Sigmoid colon (tissue), 7 donors: Measurements from ENCODE around the gene CLEC4C. TPM values are rescaled to one million over a fixed set of nuclear protein-coding genes. Genes with fewer than 3 reads are reported as not detected.
"Not testable (repeated sequence)": the region's sequence is repeated elsewhere in the genome, so short reads cannot be mapped to it uniquely, and the experiment has no call there.

Experiments
- DNase-seq: peaks from one replicate; pipeline ENCODE4 v3.0.0-alpha.2; 2019
- H3K27ac ChIP-seq, 4 donors: fragments of 200-600 bp; sonication (generic); one replicate each; pipeline ENCODE4 v1.5.1; 2016 to 2019; ENCODE audit warnings: mild to moderate bottlenecking in 1 of 4
- H3K27me3 ChIP-seq, 3 donors: fragments of 200-600 bp; sonication (generic); one replicate each; pipeline ENCODE4 v1.5.1; 2019; ENCODE audit warnings: mild to moderate bottlenecking in 1 of 3
- H3K36me3 ChIP-seq, 4 donors: fragments of 200-600 bp; sonication (generic); one replicate each; pipeline ENCODE4 v1.5.1; 2016 to 2019
- H3K4me1 ChIP-seq, 4 donors: fragments of 200-600 bp; sonication (generic); one replicate each; pipeline ENCODE4 v1.5.1; 2017 to 2019
- H3K4me3 ChIP-seq, 4 donors: fragments of 200-600 bp; sonication (generic); one replicate each; pipeline ENCODE4 v1.5.1; 2017 to 2019; ENCODE audit warnings: mild to moderate bottlenecking in 2 of 4, moderate library complexity in 1 of 4
- H3K9me3 ChIP-seq, 4 donors: fragments of 200-600 bp in 3 of 4; sonication (generic) in 3 of 4; one replicate each; pipeline versions ENCODE4 v1.5.1 to v1.6.1; 2013 to 2019
- EP300 ChIP-seq, 4 donors: sonication (generic); formaldehyde crosslinking; IDR thresholded peaks; one replicate each; pipeline ENCODE4 v1.6.1; 2017; ENCODE audit warnings: antibody characterized with exemption in 4 of 4
- POLR2A ChIP-seq, 2 donors: fragments of 450-650 bp; IDR thresholded peaks; one replicate each; pipeline ENCODE4 v1.6.1; 2016; ENCODE audit warnings: antibody characterized with exemption in 2 of 2, mild to moderate bottlenecking in 2 of 2, moderate library complexity in 2 of 2
- POLR2AphosphoS5 ChIP-seq, 4 donors: sonication (generic); formaldehyde crosslinking; IDR thresholded peaks; one replicate each; pipeline ENCODE4 v1.6.1; 2017; ENCODE audit warnings: antibody characterized with exemption in 4 of 4
- WGBS, 2 donors: extraction: QIAGEN DNeasy Blood & Tissue Kit; methylation state at CpG; one replicate each; pipeline ENCODE4 v1.1.7; 2013; 5-methylcytosine and 5-hydroxymethylcytosine counted together
- intact Hi-C: fragments of 100-400 bp; cut with DNase I; formaldehyde crosslinking; loops from one replicate; pipeline ENCODE4 v1.15.1; 2023
- polyA plus RNA-seq, 3 donors: library from polyadenylated mRNA; stranded (reverse); fragments of 200-250 nt; gene quantifications; one replicate each; pipeline ENCODE4 v1.2.3, GENCODE V29; 2013
- total RNA-seq, 4 donors: library from RNA; depleted of rRNA; stranded (reverse); fragments of >200 nt; gene quantifications; one replicate each; pipeline ENCODE4 v1.1.0, GENCODE V29; 2016
- TF ChIP-seq, protein P1 (sequence below), 4 experiments: fragments of 450-650 bp in 3 of 4; fragments of 200-600 bp in 1 of 4; IDR thresholded peaks; one replicate each; pipeline ENCODE4 v1.5.1; 2016 to 2019; ENCODE audit warnings: antibody characterized with exemption in 4 of 4, mild to moderate bottlenecking in 3 of 4, moderate library complexity in 2 of 4
- donor health status: healthy with polysubstance abuse.
- donor health status: Bipolar disorder and iron deficiency.
- donor health status: healthy.

The CLEC4C gene, protein sequence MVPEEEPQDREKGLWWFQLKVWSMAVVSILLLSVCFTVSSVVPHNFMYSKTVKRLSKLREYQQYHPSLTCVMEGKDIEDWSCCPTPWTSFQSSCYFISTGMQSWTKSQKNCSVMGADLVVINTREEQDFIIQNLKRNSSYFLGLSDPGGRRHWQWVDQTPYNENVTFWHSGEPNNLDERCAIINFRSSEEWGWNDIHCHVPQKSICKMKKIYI
- total RNA-seq, result not detected
- polyA plus RNA-seq, result under 1 TPM in 1 of 3 donors, not detected in 2; 0.16 TPM

DNA sequence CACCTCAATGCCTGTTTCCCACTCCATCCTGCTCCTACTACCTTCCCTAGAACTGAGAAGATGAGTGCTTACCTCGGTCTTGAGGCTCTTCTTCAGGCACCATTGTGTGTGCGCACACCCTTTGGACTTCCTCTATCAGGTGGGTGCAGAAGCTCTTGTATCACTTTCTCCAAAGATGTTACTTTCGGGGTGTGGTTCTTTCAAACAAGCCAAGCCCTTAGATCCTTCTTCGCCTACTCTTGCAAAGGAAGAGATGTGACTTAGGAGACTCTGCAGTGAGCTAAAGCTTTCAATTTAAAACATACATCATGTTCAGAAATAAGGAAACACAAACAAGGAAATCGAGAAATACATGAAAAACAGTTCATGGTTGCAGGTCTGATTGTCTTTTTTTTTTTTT is at the start of gene CLEC4C:
Gene CLEC4C, minus strand, starts transcription at position 130 of the 400 bp plus-strand sequence. Its CDS starts 27 bp downstream, at position 103.
- no peak for DNase-seq
- Histone ChIP-seq H3K4me1 (no peaks in the 10 kb centered on the region), H3K36me3 (no peaks in the 10 kb centered on the region), H3K9me3 (no peaks in the 10 kb centered on the region), H3K4me3 (no peak within 1 kb of the TSS), H3K27me3 (no peaks in the 10 kb centered on the region), H3K27ac (no peak within 1 kb of the TSS)
- intact Hi-C loops, result no loop called here
- TF ChIP-seq EP300 (IDR thresholded peaks at IDR 0.05) (no peak), POLR2A (IDR thresholded peaks at IDR 0.05) (no peak), POLR2AphosphoS5 (IDR thresholded peaks at IDR 0.05) (no peak)
- TF ChIP-seq, protein P1, sequence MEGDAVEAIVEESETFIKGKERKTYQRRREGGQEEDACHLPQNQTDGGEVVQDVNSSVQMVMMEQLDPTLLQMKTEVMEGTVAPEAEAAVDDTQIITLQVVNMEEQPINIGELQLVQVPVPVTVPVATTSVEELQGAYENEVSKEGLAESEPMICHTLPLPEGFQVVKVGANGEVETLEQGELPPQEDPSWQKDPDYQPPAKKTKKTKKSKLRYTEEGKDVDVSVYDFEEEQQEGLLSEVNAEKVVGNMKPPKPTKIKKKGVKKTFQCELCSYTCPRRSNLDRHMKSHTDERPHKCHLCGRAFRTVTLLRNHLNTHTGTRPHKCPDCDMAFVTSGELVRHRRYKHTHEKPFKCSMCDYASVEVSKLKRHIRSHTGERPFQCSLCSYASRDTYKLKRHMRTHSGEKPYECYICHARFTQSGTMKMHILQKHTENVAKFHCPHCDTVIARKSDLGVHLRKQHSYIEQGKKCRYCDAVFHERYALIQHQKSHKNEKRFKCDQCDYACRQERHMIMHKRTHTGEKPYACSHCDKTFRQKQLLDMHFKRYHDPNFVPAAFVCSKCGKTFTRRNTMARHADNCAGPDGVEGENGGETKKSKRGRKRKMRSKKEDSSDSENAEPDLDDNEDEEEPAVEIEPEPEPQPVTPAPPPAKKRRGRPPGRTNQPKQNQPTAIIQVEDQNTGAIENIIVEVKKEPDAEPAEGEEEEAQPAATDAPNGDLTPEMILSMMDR (IDR thresholded peaks at IDR 0.05), result no peak
- 66 to 71% methylated on average over 5 of the region's 5 CpGs for WGBS, 2 donors

DNA sequence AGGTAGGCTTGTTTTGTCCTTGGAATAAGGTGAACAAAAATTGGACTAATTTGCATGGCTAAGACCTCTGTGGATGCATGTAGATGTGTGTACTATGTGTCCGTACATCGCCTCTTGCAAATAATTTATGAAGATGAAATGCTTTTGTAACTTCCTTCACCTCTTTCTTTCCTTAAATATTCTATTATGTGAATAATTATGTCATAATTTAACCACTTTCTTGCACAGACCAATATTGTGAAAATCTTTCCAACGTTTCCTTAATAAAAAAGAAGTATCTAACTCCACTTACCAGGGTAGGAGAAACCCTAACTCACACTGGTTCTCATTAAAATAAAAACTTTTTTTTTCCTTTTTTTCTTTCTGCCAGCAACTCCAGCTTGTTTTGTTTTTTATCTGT is 46.0 kb upstream of the CLEC4C start:
- no peak overlapping the region for H3K27ac ChIP-seq
- H3K36me3 ChIP-seq, result no peaks in the 10 kb centered on the region
- H3K4me1 ChIP-seq, result no peaks in the 10 kb centered on the region
- WGBS, 2 donors, result 47 to 57% methylated on average over 3 of the region's 3 CpGs
- intact Hi-C loops, result no loop called here
- H3K27me3 ChIP-seq, result peaks cover 0 to 5% (median 0%) of the 10 kb centered on the region in 3 donors
- DNase-seq, result no peak
- H3K4me3 ChIP-seq, result no peak overlapping the region
- TF ChIP-seq POLR2A (IDR thresholded peaks at IDR 0.05) (no peak), EP300 (IDR thresholded peaks at IDR 0.05) (no peak), POLR2AphosphoS5 (IDR thresholded peaks at IDR 0.05) (no peak)
- TF ChIP-seq, protein P1 (IDR thresholded peaks at IDR 0.05), result no peak
- no peaks in the 10 kb centered on the region for H3K9me3 ChIP-seq

DNA sequence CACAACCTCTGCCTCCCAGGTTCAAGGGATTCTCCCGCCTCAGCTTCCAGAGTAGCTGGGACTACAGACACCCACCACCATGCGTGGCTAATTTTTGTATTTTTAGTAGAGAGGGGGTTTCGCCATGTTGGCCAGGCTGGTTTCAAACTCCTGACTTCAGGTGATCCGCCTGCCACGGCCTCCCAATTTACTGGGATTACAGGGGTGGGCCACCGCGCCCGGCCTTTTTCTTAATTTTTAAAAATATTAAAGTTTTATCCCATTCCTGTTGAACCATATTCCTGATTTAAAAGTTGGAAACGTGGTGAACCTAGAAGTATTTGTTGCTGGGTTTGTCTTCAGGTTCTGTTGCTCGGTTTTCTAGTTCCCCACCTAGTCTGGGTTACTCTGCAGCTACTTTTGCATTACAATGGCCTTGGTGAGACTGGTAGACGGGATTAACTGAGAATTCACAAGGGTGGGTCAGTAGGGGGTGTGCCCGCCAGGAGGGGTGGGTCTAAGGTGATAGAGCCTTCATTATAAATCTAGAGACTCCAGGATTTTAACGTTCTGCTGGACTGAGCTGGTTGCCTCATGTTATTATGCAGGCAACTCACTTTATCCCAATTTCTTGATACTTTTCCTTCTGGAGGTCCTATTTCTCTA is 41.8 kb upstream of the CLEC4C start, which contains the start of gene NANOG:
Gene NANOG, plus strand, starts transcription at position 519 of the 645 bp plus-strand sequence. CDS start 213 bp downstream, outside the sequence.
- 71 to 73% methylated on average over 13 of the region's 13 CpGs for WGBS, 2 donors
- H3K4me3 ChIP-seq, H3K27ac ChIP-seq, H3K36me3 ChIP-seq, H3K4me1 ChIP-seq, intact Hi-C loops, H3K9me3 ChIP-seq, DNase-seq: not testable (repeated sequence)
- peaks cover 0 to 19% (median 0%) of the 10 kb centered on the region in 3 donors for H3K27me3 ChIP-seq

DNA sequence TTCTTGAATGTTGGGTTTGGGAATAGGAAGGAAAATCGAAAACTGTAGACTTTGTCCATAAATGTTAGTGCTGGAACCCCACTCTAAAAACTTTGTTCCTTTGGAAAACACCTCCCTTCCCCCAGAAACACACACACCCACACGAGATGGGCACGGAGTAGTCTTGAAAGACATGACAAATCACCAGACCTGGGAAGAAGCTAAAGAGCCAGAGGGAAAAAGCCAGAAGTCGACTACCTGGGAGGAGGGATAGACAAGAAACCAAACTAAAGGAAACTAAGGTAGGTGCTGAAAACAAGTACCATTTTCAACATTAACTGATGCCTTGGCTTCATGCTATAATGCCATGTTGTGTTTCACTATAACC is 41.1 kb upstream of the CLEC4C start:
- no peak for DNase-seq
- H3K9me3 ChIP-seq, result no peaks in the 10 kb centered on the region
- no peaks in the 10 kb centered on the region for H3K4me1 ChIP-seq
- H3K36me3 ChIP-seq, result no peaks in the 10 kb centered on the region
- peaks cover 0 to 19% (median 0%) of the 10 kb centered on the region in 3 donors for H3K27me3 ChIP-seq
- intact Hi-C loops, result no loop called here
- no peak for TF ChIP-seq POLR2AphosphoS5 (IDR thresholded peaks at IDR 0.05)
- TF ChIP-seq EP300 (IDR thresholded peaks at IDR 0.05), result no peak
- TF ChIP-seq, protein P1 (IDR thresholded peaks at IDR 0.05), result no peak
- TF ChIP-seq POLR2A (IDR thresholded peaks at IDR 0.05), result no peak
- no peak overlapping the region for H3K4me3 ChIP-seq
- WGBS, 2 donors, result 46 to 56% methylated on average over 4 of the region's 4 CpGs
- no peak overlapping the region for H3K27ac ChIP-seq

DNA sequence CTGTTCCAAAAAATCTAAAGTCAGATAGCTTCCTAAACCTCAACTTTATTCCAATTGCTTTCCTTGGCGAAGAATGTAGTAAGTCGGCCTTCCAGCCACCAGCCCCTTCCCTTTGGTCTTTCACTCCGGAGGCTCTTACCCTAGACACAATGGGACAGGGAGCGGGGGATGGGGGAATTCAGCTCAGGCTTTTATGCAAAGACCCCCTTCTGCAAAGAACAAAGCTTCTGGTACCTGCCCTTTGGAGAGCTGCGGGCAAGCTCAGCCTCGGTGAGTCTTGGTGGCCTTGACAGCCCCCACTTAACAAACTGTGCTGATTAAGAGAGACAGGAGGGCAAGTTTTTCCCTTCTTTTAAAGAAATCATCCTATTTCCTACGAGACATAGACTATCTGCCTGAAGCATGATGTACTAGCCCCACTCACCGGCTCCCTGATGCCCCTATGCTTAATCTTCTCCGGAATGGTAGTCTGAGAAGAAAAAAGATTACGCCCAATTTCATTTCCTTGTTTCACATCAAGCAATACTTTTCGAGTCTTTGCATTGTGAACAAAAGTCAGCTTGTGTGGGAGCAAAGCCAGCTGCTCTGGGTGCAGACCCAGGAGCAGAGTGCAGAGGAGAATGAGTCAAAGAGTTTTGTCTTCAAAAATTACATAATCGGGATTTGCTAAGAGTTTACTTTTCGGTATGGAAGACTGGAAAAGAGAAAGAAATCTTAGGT is 40.6 kb upstream of the CLEC4C start:
- peaks cover 0 to 19% (median 0%) of the 10 kb centered on the region in 3 donors for H3K27me3 ChIP-seq
- no peaks in the 10 kb centered on the region for H3K9me3 ChIP-seq
- 56 to 61% methylated on average over 13 of the region's 13 CpGs for WGBS, 2 donors
- no peak overlapping the region for H3K4me3 ChIP-seq
- H3K4me1 ChIP-seq, result no peaks in the 10 kb centered on the region
- no peaks in the 10 kb centered on the region for H3K36me3 ChIP-seq
- H3K27ac ChIP-seq, result no peak overlapping the region
- no peak for DNase-seq
- TF ChIP-seq, protein P1 (IDR thresholded peaks at IDR 0.05), result no peak
- no peak for TF ChIP-seq POLR2A (IDR thresholded peaks at IDR 0.05)
- TF ChIP-seq POLR2AphosphoS5 (IDR thresholded peaks at IDR 0.05), result no peak
- no peak for TF ChIP-seq EP300 (IDR thresholded peaks at IDR 0.05)
- intact Hi-C loops, result no loop called here
